ENCODE measurements around the gene DOK7. TPM values are rescaled to one million over a fixed set of nuclear protein-coding genes. Genes with fewer than 3 reads are reported as not detected.

The DOK7 gene
- total RNA-seq, 2 donors from 2014 or later: 8.2 to 16.4 TPM

GRCh38 chr4:3475713-3476260, 12.7 kb downstream of the DOK7 start:
- Histone ChIP-seq H3K4me3 (no peak overlapping the region), H3K36me3 (no peaks in the 10 kb centered on the region), H3K27me3 (replicated peaks; ENCODE audit: insufficient read depth) (peaks cover 9% of the 10 kb centered on the region), H3K9me3 (no peaks in the 10 kb centered on the region), H3K4me1 (replicated peaks) (no peaks in the 10 kb centered on the region), H3K27ac (no peak overlapping the region)
- intact Hi-C loops (cut with DNase I): no loop called here
- TF ChIP-seq POLR2AphosphoS5 (IDR thresholded peaks at IDR 0.05) (no peak), CTCF (IDR thresholded peaks at IDR 0.05) (no peak), POLR2A (IDR thresholded peaks at IDR 0.05) (no peak)
- no peak for DNase-seq (ENCODE audit: low spot score)
- WGBS: 58% methylated on average over 21 of the region's 22 CpGs

GRCh38 chr4:3476341-3476747, 13.2 kb downstream of the DOK7 start:
- H3K9me3 ChIP-seq: no peaks in the 10 kb centered on the region
- no peak overlapping the region for H3K4me3 ChIP-seq
- peaks cover 9% of the 10 kb centered on the region for H3K27me3 ChIP-seq (replicated peaks; ENCODE audit: insufficient read depth)
- DNase-seq (ENCODE audit: low spot score): no peak
- intact Hi-C loops (cut with DNase I): no loop called here
- H3K27ac ChIP-seq: no peak overlapping the region
- TF ChIP-seq CTCF (IDR thresholded peaks at IDR 0.05): no peak
- TF ChIP-seq POLR2A (IDR thresholded peaks at IDR 0.05): no peak
- H3K4me1 ChIP-seq (replicated peaks): no peaks in the 10 kb centered on the region
- WGBS: 85% methylated on average over 22 of the region's 22 CpGs
- H3K36me3 ChIP-seq: no peaks in the 10 kb centered on the region

- H3K4me1 ChIP-seq (replicated peaks): no peaks in the 10 kb centered on the region
- 84% methylated on average over 27 of the region's 27 CpGs for WGBS
- peaks cover 9% of the 10 kb centered on the region for H3K27me3 ChIP-seq (replicated peaks; ENCODE audit: insufficient read depth)
- no peak for DNase-seq (ENCODE audit: low spot score)
- H3K9me3 ChIP-seq: no peaks in the 10 kb centered on the region
- no peak overlapping the region for H3K27ac ChIP-seq
- H3K36me3 ChIP-seq: no peaks in the 10 kb centered on the region
- H3K4me3 ChIP-seq: no peak overlapping the region
- TF ChIP-seq POLR2A (IDR thresholded peaks at IDR 0.05): no peak
- intact Hi-C loops (cut with DNase I): no loop called here
These were observed 14.0 kb downstream of the DOK7 start for GRCh38 chr4:3476936-3477749.

DNA sequence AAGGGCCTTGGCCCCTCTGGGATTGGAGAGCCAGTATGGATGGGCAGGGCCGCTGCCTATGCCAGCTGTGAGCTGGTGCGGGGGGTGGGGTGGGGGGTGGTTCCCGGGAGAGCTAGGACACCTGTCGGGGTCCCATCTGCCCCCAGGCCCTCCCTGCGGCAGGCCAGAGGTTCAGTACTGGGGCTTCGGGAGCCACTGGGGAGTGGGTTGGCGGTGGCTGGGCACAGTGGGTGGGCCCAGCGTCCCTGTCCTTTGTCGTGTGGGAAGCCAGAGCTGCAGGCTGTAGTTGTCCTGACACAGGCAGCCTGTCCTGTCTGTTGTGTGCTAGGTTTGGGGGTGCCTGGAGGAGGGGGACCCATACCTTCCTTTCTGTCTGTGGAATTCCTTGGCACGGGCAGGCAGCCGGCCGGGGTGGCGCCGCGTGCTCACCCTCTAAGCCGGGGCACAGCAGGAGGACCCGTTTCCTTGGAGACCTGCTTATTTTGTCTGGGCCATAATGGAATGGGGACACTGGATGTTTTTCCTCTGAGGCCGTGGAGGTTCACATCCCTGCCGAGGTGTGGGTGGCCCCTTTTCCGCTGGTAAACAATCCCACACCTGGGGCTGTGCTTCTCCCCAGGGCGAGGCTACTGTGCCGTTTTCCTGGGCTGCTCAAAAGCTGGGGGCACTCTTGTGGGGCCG, 14.8 kb downstream of the DOK7 start:
- WGBS: 58% methylated on average over 21 of the region's 23 CpGs
- no peaks in the 10 kb centered on the region for H3K36me3 ChIP-seq
- TF ChIP-seq POLR2A (IDR thresholded peaks at IDR 0.05) (no peak), CTCF (IDR thresholded peaks at IDR 0.05) (no peak), POLR2AphosphoS5 (IDR thresholded peaks at IDR 0.05) (no peak)
- H3K9me3 ChIP-seq: no peaks in the 10 kb centered on the region
- no peaks in the 10 kb centered on the region for H3K4me1 ChIP-seq (replicated peaks)
- H3K27ac ChIP-seq: no peak overlapping the region
- intact Hi-C loops (cut with DNase I): no loop called here
- DNase-seq (ENCODE audit: low spot score): no peak
- H3K4me3 ChIP-seq: no peak overlapping the region
- H3K27me3 ChIP-seq (replicated peaks; ENCODE audit: insufficient read depth): peaks cover 9% of the 10 kb centered on the region

GRCh38 chr4:3478446-3479357, 15.6 kb downstream of the DOK7 start:
- 86% methylated on average over 35 of the region's 35 CpGs for WGBS
- no peak overlapping the region for H3K4me3 ChIP-seq
- H3K4me1 ChIP-seq (replicated peaks): peaks cover 2% of the 10 kb centered on the region
- H3K36me3 ChIP-seq: no peaks in the 10 kb centered on the region
- no peak for TF ChIP-seq POLR2A (IDR thresholded peaks at IDR 0.05)
- TF ChIP-seq CTCF (IDR thresholded peaks at IDR 0.05): no peak
- TF ChIP-seq POLR2AphosphoS5 (IDR thresholded peaks at IDR 0.05): no peak
- peaks cover 8% of the 10 kb centered on the region for H3K27me3 ChIP-seq (replicated peaks; ENCODE audit: insufficient read depth)
- no peaks in the 10 kb centered on the region for H3K9me3 ChIP-seq
- no peak overlapping the region for H3K27ac ChIP-seq
- DNase-seq (ENCODE audit: low spot score): no peak
- intact Hi-C loops (cut with DNase I): no loop called here
